ENCODE results near the gene IL17C.

DNA sequence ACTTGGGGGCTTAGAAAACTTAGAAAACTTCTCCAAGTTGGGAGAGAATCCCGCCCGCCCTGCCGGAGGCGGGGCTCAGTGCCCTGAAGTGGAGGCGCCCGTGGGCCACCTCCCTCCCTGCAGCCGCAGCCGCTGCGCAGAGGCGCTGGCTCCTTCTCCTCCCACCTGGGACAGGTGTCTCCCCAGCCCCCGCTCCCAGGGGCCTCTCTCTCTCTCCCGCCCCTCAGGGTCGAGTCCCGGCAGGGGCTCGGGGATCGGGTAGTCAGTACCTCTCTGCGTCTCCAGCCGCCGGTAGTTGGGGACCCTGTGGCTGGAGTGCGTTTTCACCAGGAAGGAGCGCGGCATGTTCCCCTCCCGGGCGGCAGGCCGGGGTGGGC lies 47.7 kb downstream of the IL17C start:
- TF ChIP-seq EZH2 (IDR thresholded peaks at IDR 0.05; ENCODE audit: borderline replicate concordance, low read depth, low read length, poor library complexity, severe bottlenecking): no peak
- TF ChIP-seq, protein P1, sequence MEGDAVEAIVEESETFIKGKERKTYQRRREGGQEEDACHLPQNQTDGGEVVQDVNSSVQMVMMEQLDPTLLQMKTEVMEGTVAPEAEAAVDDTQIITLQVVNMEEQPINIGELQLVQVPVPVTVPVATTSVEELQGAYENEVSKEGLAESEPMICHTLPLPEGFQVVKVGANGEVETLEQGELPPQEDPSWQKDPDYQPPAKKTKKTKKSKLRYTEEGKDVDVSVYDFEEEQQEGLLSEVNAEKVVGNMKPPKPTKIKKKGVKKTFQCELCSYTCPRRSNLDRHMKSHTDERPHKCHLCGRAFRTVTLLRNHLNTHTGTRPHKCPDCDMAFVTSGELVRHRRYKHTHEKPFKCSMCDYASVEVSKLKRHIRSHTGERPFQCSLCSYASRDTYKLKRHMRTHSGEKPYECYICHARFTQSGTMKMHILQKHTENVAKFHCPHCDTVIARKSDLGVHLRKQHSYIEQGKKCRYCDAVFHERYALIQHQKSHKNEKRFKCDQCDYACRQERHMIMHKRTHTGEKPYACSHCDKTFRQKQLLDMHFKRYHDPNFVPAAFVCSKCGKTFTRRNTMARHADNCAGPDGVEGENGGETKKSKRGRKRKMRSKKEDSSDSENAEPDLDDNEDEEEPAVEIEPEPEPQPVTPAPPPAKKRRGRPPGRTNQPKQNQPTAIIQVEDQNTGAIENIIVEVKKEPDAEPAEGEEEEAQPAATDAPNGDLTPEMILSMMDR (conservative IDR thresholded peaks at IDR 0.05; ENCODE audit: low read depth, low read length): no peak

Measured in A673 (cell line).